K562 (cell line): ENCODE results near the gene GPX5. TPM values are rescaled to one million over a fixed set of nuclear protein-coding genes. Genes with fewer than 3 reads are reported as not detected.

Experiments used
- ARID1B ChIP-seq: fragments of 450-650 bp; IDR thresholded peaks from 2 replicates; pipeline ENCODE4 v1.6.1; 2016; ENCODE audit warnings: antibody characterized with exemption, mild to moderate bottlenecking, inconsistent platforms
- CREM ChIP-seq: IDR thresholded peaks from 2 replicates; pipeline ENCODE4 v1.6.1; 2014; ENCODE audit warnings: antibody characterized with exemption, low read depth
- ZFP36 ChIP-seq: fragments of 150-350 bp; IDR thresholded peaks from 2 replicates; pipeline ENCODE4 v1.6.1; 2018; ENCODE audit warnings: low read length, low read depth; ENCODE audit not compliant: partially characterized antibody
- ZNF124 ChIP-seq: sonication (generic); formaldehyde crosslinking; IDR thresholded peaks from 2 replicates; pipeline ENCODE4 v1.8.1; 2022; ENCODE audit warnings: missing genetic modification reagents
- ZNF583 ChIP-seq: fragments of 250-450 bp; sonication (Bioruptor Pico); IDR thresholded peaks from 2 replicates; pipeline ENCODE4 v1.4.0; 2020
- polyA plus RNA-seq, 8 experiments: library from polyadenylated mRNA; depleted of rRNA in 4 of 8; stranded (reverse) in 5 of 8; unstranded in 3 of 8; fragments of >200 nt; fragmentation: Nextera tagmentation in 2 of 8; fragmentation: Illumina TruSeq in 1 of 8; extraction: Ambion mirVana in 2 of 8; extraction: Trizol in 1 of 8; gene quantifications; 2 replicates each; pipeline versions ENCODE4 v1.2.1 to v1.2.3, GENCODE V29; 2011 to 2014; ENCODE audit warnings: inconsistent platforms in 1 of 8, missing spikeins in 1 of 8
- total RNA-seq, 7 experiments: library from RNA; depleted of rRNA in 6 of 7; stranded (reverse); fragments of >200 nt in 6 of 7; fragmentation: Illumina TruSeq in 2 of 7; extraction: Trizol in 2 of 7; gene quantifications; 2 replicates each; pipeline versions ENCODE4 v1.2.1 to v1.2.3, GENCODE V29; 2011 to 2021; ENCODE audit warnings: low replicate concordance in 1 of 7
- TF ChIP-seq, protein P1 (sequence below): fragments of 200-800 bp; sonication (Bioruptor generic); IDR thresholded peaks from 2 replicates; pipeline ENCODE4 v1.6.1; 2017; ENCODE audit warnings: missing genetic modification characterization, missing compliant biosample characterization
- TF ChIP-seq, protein P2 (sequence below): fragments of 450-650 bp; IDR thresholded peaks from 2 replicates; pipeline ENCODE4 v1.6.1; 2016; ENCODE audit warnings: low read depth, mild to moderate bottlenecking, moderate library complexity
- TF ChIP-seq, protein P3 (sequence below): fragments of 450-650 bp; conservative IDR thresholded peaks from 2 replicates; pipeline ENCODE4 v1.6.1; 2016; ENCODE audit warnings: missing genetic modification characterization, low read depth, mild to moderate bottlenecking, control low read depth, missing compliant biosample characterization
- TF ChIP-seq, protein P4 (sequence below): fragments of 200-800 bp; sonication (Bioruptor generic); IDR thresholded peaks from 2 replicates; pipeline ENCODE4 v1.6.1; 2016; ENCODE audit warnings: missing genetic modification characterization, missing compliant biosample characterization
- TF ChIP-seq, protein P5 (sequence below): fragments of 250-450 bp; sonication (Bioruptor Pico); IDR thresholded peaks from 2 replicates; pipeline ENCODE4 v1.8.0; 2022; ENCODE audit warnings: moderate library complexity, mild to moderate bottlenecking, inconsistent platforms
- TF ChIP-seq, protein P6 (sequence below): fragments of 450-650 bp; formaldehyde crosslinking; IDR thresholded peaks from 2 replicates; pipeline ENCODE4 v1.4.0; 2022; ENCODE audit warnings: missing genetic modification characterization

Gene GPX5
- total and polyA plus RNA-seq, 9 of the 15 experiments (the other 6 are each of a cell fraction or from before 2014, with no cell fraction given): 0.07 to 0.18 (median 0.15) TPM; not detected in 6

DNA sequence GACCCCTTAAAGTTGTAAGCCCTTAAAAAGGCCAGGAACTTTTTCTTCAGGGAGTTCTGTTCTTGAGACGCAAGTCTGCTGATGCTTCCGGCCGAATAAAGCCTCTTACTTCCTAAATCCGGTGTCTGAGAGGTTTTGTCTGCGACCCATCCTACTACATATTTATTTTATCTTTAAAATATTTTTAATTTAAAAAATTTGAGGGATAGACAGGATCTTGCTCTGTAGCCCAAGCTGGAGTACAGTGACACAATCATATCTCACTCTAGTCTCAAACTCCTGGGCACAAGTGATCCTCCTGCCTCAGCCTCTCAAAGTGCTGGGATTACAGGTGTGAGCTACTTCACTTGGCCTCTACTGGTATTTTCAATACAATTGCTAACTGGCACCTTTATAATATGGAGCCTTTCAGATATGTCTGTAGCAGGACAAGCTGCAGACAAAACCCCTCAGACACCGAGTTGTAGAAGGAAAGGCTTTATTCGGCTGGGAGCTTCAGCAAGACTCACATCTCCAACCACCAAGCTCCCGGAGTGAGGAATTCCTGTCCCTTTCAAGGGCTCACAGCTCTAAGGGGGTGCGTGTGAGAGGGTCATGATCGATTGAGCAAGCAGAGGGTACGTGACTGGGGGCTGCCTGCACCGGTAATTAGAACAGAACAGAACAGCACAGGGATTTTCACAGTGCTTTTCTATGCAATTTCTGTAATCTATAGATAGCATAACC lies 41.0 kb downstream of the GPX5 start (continued):
- TF ChIP-seq, protein P1, sequence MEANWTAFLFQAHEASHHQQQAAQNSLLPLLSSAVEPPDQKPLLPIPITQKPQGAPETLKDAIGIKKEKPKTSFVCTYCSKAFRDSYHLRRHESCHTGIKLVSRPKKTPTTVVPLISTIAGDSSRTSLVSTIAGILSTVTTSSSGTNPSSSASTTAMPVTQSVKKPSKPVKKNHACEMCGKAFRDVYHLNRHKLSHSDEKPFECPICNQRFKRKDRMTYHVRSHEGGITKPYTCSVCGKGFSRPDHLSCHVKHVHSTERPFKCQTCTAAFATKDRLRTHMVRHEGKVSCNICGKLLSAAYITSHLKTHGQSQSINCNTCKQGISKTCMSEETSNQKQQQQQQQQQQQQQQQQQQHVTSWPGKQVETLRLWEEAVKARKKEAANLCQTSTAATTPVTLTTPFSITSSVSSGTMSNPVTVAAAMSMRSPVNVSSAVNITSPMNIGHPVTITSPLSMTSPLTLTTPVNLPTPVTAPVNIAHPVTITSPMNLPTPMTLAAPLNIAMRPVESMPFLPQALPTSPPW (CRISPR knock-in tag): peak; percentile 10
- TF ChIP-seq CREM: no peak
- TF ChIP-seq ARID1B: 0 out of 2 replicates have a peak, but pooled peaks have one; percentile 4
- TF ChIP-seq, protein P2, sequence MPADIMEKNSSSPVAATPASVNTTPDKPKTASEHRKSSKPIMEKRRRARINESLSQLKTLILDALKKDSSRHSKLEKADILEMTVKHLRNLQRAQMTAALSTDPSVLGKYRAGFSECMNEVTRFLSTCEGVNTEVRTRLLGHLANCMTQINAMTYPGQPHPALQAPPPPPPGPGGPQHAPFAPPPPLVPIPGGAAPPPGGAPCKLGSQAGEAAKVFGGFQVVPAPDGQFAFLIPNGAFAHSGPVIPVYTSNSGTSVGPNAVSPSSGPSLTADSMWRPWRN: 0 out of 2 replicates have a peak, but pooled peaks have one; percentile 2
- peak; percentile 61; the same call in 1 of the 2 replicates for TF ChIP-seq ZNF583 (CRISPR knock-in tag)
- TF ChIP-seq ZFP36: no peak
- TF ChIP-seq, protein P3, sequence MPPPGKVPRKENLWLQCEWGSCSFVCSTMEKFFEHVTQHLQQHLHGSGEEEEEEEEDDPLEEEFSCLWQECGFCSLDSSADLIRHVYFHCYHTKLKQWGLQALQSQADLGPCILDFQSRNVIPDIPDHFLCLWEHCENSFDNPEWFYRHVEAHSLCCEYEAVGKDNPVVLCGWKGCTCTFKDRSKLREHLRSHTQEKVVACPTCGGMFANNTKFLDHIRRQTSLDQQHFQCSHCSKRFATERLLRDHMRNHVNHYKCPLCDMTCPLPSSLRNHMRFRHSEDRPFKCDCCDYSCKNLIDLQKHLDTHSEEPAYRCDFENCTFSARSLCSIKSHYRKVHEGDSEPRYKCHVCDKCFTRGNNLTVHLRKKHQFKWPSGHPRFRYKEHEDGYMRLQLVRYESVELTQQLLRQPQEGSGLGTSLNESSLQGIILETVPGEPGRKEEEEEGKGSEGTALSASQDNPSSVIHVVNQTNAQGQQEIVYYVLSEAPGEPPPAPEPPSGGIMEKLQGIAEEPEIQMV (tag): no peak
- TF ChIP-seq, protein P4, sequence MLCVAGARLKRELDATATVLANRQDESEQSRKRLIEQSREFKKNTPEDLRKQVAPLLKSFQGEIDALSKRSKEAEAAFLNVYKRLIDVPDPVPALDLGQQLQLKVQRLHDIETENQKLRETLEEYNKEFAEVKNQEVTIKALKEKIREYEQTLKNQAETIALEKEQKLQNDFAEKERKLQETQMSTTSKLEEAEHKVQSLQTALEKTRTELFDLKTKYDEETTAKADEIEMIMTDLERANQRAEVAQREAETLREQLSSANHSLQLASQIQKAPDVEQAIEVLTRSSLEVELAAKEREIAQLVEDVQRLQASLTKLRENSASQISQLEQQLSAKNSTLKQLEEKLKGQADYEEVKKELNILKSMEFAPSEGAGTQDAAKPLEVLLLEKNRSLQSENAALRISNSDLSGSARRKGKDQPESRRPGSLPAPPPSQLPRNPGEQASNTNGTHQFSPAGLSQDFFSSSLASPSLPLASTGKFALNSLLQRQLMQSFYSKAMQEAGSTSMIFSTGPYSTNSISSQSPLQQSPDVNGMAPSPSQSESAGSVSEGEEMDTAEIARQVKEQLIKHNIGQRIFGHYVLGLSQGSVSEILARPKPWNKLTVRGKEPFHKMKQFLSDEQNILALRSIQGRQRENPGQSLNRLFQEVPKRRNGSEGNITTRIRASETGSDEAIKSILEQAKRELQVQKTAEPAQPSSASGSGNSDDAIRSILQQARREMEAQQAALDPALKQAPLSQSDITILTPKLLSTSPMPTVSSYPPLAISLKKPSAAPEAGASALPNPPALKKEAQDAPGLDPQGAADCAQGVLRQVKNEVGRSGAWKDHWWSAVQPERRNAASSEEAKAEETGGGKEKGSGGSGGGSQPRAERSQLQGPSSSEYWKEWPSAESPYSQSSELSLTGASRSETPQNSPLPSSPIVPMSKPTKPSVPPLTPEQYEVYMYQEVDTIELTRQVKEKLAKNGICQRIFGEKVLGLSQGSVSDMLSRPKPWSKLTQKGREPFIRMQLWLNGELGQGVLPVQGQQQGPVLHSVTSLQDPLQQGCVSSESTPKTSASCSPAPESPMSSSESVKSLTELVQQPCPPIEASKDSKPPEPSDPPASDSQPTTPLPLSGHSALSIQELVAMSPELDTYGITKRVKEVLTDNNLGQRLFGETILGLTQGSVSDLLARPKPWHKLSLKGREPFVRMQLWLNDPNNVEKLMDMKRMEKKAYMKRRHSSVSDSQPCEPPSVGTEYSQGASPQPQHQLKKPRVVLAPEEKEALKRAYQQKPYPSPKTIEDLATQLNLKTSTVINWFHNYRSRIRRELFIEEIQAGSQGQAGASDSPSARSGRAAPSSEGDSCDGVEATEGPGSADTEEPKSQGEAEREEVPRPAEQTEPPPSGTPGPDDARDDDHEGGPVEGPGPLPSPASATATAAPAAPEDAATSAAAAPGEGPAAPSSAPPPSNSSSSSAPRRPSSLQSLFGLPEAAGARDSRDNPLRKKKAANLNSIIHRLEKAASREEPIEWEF: no peak
- TF ChIP-seq, protein P5, sequence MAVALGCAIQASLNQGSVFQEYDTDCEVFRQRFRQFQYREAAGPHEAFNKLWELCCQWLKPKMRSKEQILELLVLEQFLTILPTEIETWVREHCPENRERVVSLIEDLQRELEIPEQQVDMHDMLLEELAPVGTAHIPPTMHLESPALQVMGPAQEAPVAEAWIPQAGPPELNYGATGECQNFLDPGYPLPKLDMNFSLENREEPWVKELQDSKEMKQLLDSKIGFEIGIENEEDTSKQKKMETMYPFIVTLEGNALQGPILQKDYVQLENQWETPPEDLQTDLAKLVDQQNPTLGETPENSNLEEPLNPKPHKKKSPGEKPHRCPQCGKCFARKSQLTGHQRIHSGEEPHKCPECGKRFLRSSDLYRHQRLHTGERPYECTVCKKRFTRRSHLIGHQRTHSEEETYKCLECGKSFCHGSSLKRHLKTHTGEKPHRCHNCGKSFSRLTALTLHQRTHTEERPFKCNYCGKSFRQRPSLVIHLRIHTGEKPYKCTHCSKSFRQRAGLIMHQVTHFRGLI (CRISPR knock-in tag): no peak
- TF ChIP-seq ZNF124 (CRISPR knock-in tag): peak; percentile 91; the same call in 1 of the 2 replicates
- TF ChIP-seq, protein P6, sequence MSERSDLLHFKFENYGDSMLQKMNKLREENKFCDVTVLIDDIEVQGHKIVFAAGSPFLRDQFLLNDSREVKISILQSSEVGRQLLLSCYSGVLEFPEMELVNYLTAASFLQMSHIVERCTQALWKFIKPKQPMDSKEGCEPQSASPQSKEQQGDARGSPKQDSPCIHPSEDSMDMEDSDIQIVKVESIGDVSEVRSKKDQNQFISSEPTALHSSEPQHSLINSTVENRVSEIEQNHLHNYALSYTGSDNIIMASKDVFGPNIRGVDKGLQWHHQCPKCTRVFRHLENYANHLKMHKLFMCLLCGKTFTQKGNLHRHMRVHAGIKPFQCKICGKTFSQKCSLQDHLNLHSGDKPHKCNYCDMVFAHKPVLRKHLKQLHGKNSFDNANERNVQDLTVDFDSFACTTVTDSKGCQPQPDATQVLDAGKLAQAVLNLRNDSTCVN: no peak
